ENCODE measurements around the gene RICTOR. TPM values are rescaled to one million over a fixed set of nuclear protein-coding genes. Genes with fewer than 3 reads are reported as not detected.

RICTOR gene
- total and polyA plus RNA-seq, 9 of the 15 experiments (the other 6 are each of a cell fraction or from before 2014, with no cell fraction given): 13.9 to 46.6 (median 22.6) TPM

- peak; percentile 54 for TF ChIP-seq CXXC5 (CRISPR knock-in tag; IDR thresholded peaks at IDR 0.05)
- no peak for TF ChIP-seq WHSC1 (IDR thresholded peaks at IDR 0.05; ENCODE audit: low read length)
- no peak for TF ChIP-seq PYGO2 (tag; IDR thresholded peaks at IDR 0.05)
- no peak for TF ChIP-seq CEBPZ (IDR thresholded peaks at IDR 0.05; ENCODE audit: borderline replicate concordance, low read depth, low read length)
- no peak for TF ChIP-seq ARHGAP35 (IDR thresholded peaks at IDR 0.05; ENCODE audit: partially characterized antibody)
- no peak for TF ChIP-seq PHF21A (IDR thresholded peaks at IDR 0.05; ENCODE audit: borderline replicate concordance, low read depth)
- TF ChIP-seq TAL1 (IDR thresholded peaks at IDR 0.05): peak; percentile 30; the same call in 1 of the 2 replicates
- no peak for TF ChIP-seq SMARCB1 (IDR thresholded peaks at IDR 0.05; ENCODE audit: insufficient read length, low read depth)
- no peak for TF ChIP-seq RFX1 (IDR thresholded peaks at IDR 0.05)
- no peak for TF ChIP-seq POLR2H (tag; IDR thresholded peaks at IDR 0.05; ENCODE audit: low read depth)
- no peak for TF ChIP-seq SETDB1 (IDR thresholded peaks at IDR 0.05; ENCODE audit: low read length)
- TF ChIP-seq KDM1A (IDR thresholded peaks at IDR 0.05): peak; percentile 67 to 77; a peak in 2 of 4 replicates
- TF ChIP-seq RBBP5 (IDR thresholded peaks at IDR 0.05; ENCODE audit: borderline replicate concordance, insufficient read depth, low read length, poor library complexity, severe bottlenecking): no peak
- TF ChIP-seq TRIM28 (IDR thresholded peaks at IDR 0.05): no peak
- no peak for TF ChIP-seq SMAD3 (CRISPR knock-in tag; conservative IDR thresholded peaks at IDR 0.05)
- TF ChIP-seq NCOA4 (IDR thresholded peaks at IDR 0.05; ENCODE audit: partially characterized antibody): no peak
- peak; percentile 34 for TF ChIP-seq CBFA2T2 (conservative IDR thresholded peaks at IDR 0.05)
- TF ChIP-seq EGR1 (conservative IDR thresholded peaks at IDR 0.05): no peak; the same call in 1 of the 2 replicates
- no peak for TF ChIP-seq GATA2 (CRISPR knock-in tag; IDR thresholded peaks at IDR 0.05)
- no peak for TF ChIP-seq SNAPC5 (CRISPR knock-in tag; IDR thresholded peaks at IDR 0.05)
- no peak for TF ChIP-seq KDM2B (CRISPR knock-in tag; IDR thresholded peaks at IDR 0.05)
- no peak for TF ChIP-seq HDAC2 (IDR thresholded peaks at IDR 0.05)
- TF ChIP-seq SMAD2 (IDR thresholded peaks at IDR 0.05; ENCODE audit: low read depth, low read length): no peak
- no peak for TF ChIP-seq ZBTB49 (CRISPR knock-in tag; IDR thresholded peaks at IDR 0.05; ENCODE audit: borderline replicate concordance)
- no peak for TF ChIP-seq LEF1 (IDR thresholded peaks at IDR 0.05)
- no peak for TF ChIP-seq NFXL1 (CRISPR knock-in tag; IDR thresholded peaks at IDR 0.05)
- no peak for TF ChIP-seq ZNF707 (CRISPR knock-in tag; conservative IDR thresholded peaks at IDR 0.05)
- no peak for TF ChIP-seq CHCHD3 (CRISPR knock-in tag; IDR thresholded peaks at IDR 0.05)
Measured at GRCh38 chr5:39100301-39100850, 26.2 kb upstream of the RICTOR start (continued).
